NK-92 (cell line): ENCODE data around the gene NPR3.

Source experiments
- DNase-seq: peaks from one replicate; lab custom pipeline; 2025; ENCODE audit not compliant: unreplicated experiment; lab: John Stamatoyannopoulos, UW

Gene NPR3, protein sequence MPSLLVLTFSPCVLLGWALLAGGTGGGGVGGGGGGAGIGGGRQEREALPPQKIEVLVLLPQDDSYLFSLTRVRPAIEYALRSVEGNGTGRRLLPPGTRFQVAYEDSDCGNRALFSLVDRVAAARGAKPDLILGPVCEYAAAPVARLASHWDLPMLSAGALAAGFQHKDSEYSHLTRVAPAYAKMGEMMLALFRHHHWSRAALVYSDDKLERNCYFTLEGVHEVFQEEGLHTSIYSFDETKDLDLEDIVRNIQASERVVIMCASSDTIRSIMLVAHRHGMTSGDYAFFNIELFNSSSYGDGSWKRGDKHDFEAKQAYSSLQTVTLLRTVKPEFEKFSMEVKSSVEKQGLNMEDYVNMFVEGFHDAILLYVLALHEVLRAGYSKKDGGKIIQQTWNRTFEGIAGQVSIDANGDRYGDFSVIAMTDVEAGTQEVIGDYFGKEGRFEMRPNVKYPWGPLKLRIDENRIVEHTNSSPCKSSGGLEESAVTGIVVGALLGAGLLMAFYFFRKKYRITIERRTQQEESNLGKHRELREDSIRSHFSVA

DNA sequence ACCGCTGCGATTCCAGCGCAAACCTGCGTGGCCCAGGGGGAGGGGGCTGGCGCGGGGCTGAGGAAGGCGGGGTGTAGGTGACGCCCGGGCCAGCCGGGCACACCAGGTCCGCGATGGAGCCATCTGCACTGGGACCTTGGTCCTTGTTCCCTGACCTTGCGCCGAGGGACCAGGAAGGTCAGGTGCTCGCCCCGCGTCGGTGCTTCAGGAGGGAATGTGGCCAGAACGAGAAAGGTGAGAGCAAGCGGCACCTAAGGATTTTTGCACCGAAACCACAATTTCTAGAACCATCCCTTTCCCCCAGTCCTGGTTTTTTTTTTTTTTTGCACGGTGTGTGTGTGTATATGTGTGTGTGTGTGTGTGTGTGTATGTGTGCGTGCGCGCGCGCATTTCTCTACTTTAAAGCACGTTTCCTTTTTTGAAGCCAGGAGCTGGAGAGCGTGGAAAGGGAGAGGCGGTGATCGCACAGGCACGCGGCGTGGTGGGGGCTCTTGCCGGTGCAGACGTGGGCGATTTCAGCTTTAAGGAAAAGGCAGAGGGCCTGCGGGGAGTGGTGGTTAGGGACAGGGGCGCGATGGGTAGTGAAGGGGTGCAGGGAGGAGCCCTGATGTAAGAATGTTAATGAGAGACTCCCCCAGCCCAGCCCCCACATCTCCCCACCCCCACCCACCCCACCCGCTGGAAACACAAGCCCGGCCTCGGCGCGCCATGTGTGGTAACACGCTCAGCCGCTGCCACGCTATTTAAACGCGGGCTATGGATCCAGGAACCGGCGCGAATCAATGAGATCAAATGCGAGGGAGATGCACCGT, at the start of gene NPR3:
NPR3 (plus strand) TSS at position 772 of the 812 bp plus-strand sequence. CDS start 456 bp downstream, outside the sequence.
- no peak for DNase-seq

- no peak for DNase-seq
Measured at GRCh38 chr5:32664523-32664922, 46.6 kb upstream of the NPR3 start.

GRCh38 chr5:32668552-32668951, 42.6 kb upstream of the NPR3 start:
- no peak for DNase-seq

GRCh38 chr5:32673272-32673671, 37.8 kb upstream of the NPR3 start:
- no peak for DNase-seq

- DNase-seq, result no peak
Measured at GRCh38 chr5:32677023-32677422, 34.1 kb upstream of the NPR3 start.

- DNase-seq, result no peak
Measured at GRCh38 chr5:32678472-32678871, 32.6 kb upstream of the NPR3 start.

- DNase-seq, result no peak
Measured at GRCh38 chr5:32679218-32679617, 31.9 kb upstream of the NPR3 start.

DNA sequence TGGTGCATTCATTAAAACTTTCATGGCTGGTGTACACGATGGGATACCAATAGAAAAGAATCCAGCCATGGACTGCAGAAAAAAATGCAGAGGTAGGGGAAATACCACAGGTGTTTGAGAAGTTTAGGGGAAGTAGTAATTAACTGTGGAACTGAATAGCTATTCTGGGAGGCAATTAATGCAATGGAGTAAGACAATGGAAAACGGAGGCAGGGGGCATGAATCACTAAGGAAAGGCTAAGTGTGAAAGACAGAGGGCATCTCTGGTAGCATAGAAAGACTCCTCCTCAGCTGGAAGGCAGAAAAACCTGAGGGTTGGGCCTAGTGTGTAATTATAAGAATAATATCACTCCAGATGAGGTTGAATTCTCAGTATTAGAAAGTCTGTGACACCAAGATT, 30.9 kb upstream of the NPR3 start:
- no peak for DNase-seq

GRCh38 chr5:32683125-32683524, 28.0 kb upstream of the NPR3 start:
- no peak for DNase-seq

DNA sequence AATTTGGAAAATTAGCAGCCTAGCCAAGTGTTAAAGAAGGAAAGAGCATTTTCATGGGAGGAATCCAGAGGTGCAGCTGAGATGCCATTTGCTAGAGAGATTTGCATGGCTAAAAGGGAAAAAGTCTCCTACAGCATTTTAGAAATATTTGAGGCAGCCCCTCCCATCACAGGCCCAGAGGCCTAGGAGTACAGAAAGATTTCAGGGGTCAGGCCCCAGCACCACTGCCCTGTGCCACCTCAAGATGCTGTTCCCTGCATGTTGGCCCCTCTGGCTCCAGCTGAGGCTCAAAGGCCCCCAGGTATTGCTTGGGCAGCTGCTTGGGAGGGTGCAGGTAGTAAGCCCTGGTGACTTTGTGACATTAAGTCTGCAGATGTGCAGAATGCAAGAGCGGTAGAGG, 26.9 kb upstream of the NPR3 start:
- no peak for DNase-seq

- no peak for DNase-seq
Measured at GRCh38 chr5:32686799-32687498, 24.2 kb upstream of the NPR3 start.

- no peak for DNase-seq
Measured at GRCh38 chr5:32687499-32687831, 23.7 kb upstream of the NPR3 start.

- no peak for DNase-seq
Measured at GRCh38 chr5:32690153-32690552, 21.0 kb upstream of the NPR3 start.

- DNase-seq, result no peak
Measured at GRCh38 chr5:32690666-32691065, 20.5 kb upstream of the NPR3 start.

DNA sequence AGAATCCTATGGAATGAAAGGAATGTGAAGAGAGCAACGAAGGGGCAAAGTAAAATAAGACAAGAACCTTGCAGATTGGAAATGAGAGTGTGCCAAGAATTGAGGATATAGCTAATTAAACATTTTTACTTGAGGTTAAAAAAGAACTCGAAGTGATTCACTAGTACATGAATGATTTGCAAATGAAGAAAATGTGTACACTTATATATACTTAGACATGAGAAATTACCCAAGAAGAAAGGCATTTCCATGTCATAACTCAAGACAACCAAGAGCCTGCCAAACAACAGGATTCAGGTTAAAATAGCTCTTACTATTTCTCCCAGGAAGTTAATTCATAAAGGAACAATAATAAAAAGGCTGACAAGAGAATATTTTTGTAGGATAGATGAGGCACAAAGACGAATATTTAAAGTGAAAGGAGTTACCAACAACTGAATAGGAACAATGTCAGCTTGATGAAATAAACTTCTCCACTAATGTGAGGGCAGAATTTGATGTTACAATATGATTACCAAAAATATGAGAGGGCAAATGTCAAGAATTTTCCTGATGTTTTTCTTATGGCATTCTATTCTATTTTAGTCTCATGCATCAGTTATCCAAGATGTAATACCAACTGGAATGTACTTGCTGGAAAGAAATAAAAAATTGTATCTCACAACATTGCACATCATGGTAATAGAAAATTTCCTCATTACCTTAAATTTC, 18.9 kb upstream of the NPR3 start:
- no peak for DNase-seq

GRCh38 chr5:32703957-32704356, 7.2 kb upstream of the NPR3 start:
- DNase-seq, result no peak

- no peak for DNase-seq
Measured at GRCh38 chr5:32707418-32707997, 3.6 kb upstream of the NPR3 start.

- DNase-seq, result no peak
Measured at GRCh38 chr5:32708949-32709348, 2.2 kb upstream of the NPR3 start.

GRCh38 chr5:32709750-32710549, 1.2 kb upstream of the NPR3 start:
- DNase-seq, result no peak

- DNase-seq, result no peak
Measured at GRCh38 chr5:32711362-32711680, 200 bp downstream of the NPR3 start.
